Panc1 (cell line): ENCODE results near the gene DTNBP1. TPM values are rescaled to one million over a fixed set of nuclear protein-coding genes. Genes with fewer than 3 reads are reported as not detected.

Experiments
- ATAC-seq: fragments of 200-7000 bp; cut with Tn5 transposase; 2 replicates; pipeline ENCODE4 v1.9.1; 2020; ENCODE audit warnings: mild to moderate bottlenecking, moderate library complexity
- BruUV-seq: library from RNA; stranded (reverse); fragments of 400-500 nt; replicated peaks from 2 replicates; lab custom pipeline; 2021; lab: Mats Ljungman, UMichigan
- CTCF ChIA-PET: fragments of 300-600 bp; sonication (Branson Sonifier 250); formaldehyde crosslinking; loops from one replicate; lab custom pipeline; 2022; ENCODE audit warnings: antibody characterized with exemption; lab: Charles Lee
- POLR2A ChIA-PET: fragments of 300-600 bp; sonication (Branson Sonifier 250); formaldehyde crosslinking; loops from one replicate; lab custom pipeline; 2022; ENCODE audit warnings: antibody characterized with exemption; lab: Charles Lee
- DNase-seq: peaks from one replicate; pipeline ENCODE4 v3.0.0-alpha.2; 2010; ENCODE audit warnings: low read depth, low spot score
- H3K27ac ChIP-seq: 2 replicates; pipeline ENCODE4 v1.5.1; 2011; ENCODE audit warnings: mild to moderate bottlenecking, low read length, inconsistent platforms
- H3K27me3 ChIP-seq: fragments of 200-500 bp; sonication (Bioruptor generic); 2 replicates; pipeline ENCODE4 v1.6.0; 2014; ENCODE audit warnings: low read length, inconsistent platforms; ENCODE audit not compliant: control insufficient read depth, insufficient read depth
- H3K36me3 ChIP-seq: fragments of 200-500 bp; sonication (Bioruptor generic); 2 replicates; pipeline ENCODE4 v1.5.1; 2014; ENCODE audit warnings: inconsistent platforms, mild to moderate bottlenecking, low read length, moderate library complexity; ENCODE audit not compliant: control insufficient read depth, insufficient read depth
- H3K4me1 ChIP-seq: 2 replicates; pipeline ENCODE4 v1.5.1; 2011; ENCODE audit warnings: inconsistent platforms, mild to moderate bottlenecking, low read length, moderate library complexity; ENCODE audit not compliant: control insufficient read depth, insufficient read depth
- H3K4me3 ChIP-seq, 2 experiments: 2 replicates each; pipeline ENCODE4 v1.5.1; 2011 to 2012; ENCODE audit warnings: low read depth in 2 of 2, low read length in 2 of 2, mild to moderate bottlenecking in 2 of 2, inconsistent platforms in 1 of 2, moderate library complexity in 1 of 2
- H3K9me3 ChIP-seq: fragments of 200-500 bp; sonication (Bioruptor generic); 2 replicates; pipeline ENCODE4 v1.5.1; 2014; ENCODE audit warnings: low read depth, mild to moderate bottlenecking, inconsistent platforms, low read length, moderate library complexity; ENCODE audit not compliant: control insufficient read depth, insufficient read depth
- POLR2AphosphoS5 ChIP-seq: IDR thresholded peaks from 2 replicates; pipeline ENCODE4 v1.6.1; 2012; ENCODE audit warnings: mild to moderate bottlenecking, low read depth, low read length, moderate library complexity
- SIN3A ChIP-seq: IDR thresholded peaks from 2 replicates; pipeline ENCODE4 v1.6.1; 2012; ENCODE audit warnings: low read depth, mild to moderate bottlenecking, low read length, moderate library complexity, borderline replicate concordance; ENCODE audit not compliant: insufficient read depth
- TCF7L2 ChIP-seq: IDR thresholded peaks from 2 replicates; pipeline ENCODE4 v1.6.1; 2011; ENCODE audit warnings: mild to moderate bottlenecking, low read depth, low read length, inconsistent platforms
- in situ Hi-C: cut with HindIII; loops from 2 replicates; pipeline ENCODE4 v1.10.0; 2016; ENCODE audit warnings: low sequenced_read_pairs, low pct_unique_long_range_greater_than_20kb
- intact Hi-C: fragments of 100-400 bp; cut with micrococcal nuclease; formaldehyde crosslinking; loops from one replicate; pipeline ENCODE4 v1.10.0; 2022; ENCODE audit not compliant: unreplicated experiment
- total RNA-seq: library from RNA; stranded (reverse); gene quantifications from one replicate; pipeline ENCODE4 v1.2.1, GENCODE V29; 2021; ENCODE audit not compliant: unreplicated experiment
- TF ChIP-seq, protein P1 (sequence below): fragments of 450-650 bp; IDR thresholded peaks from 2 replicates; pipeline ENCODE4 v1.5.1; 2017; ENCODE audit warnings: mild to moderate bottlenecking
- TF ChIP-seq, protein P2 (sequence below), 2 experiments: IDR thresholded peaks; 2 replicates each; pipeline ENCODE4 v1.6.1; 2011 to 2012; ENCODE audit warnings: low read depth in 2 of 2, control low read depth in 1 of 2, low read length in 1 of 2, mild to moderate bottlenecking in 1 of 2, moderate library complexity in 1 of 2; ENCODE audit not compliant: insufficient read depth in 1 of 2

Gene DTNBP1
- total RNA-seq, 1 experiment from 2014 or later, result 29.3 TPM

DNA sequence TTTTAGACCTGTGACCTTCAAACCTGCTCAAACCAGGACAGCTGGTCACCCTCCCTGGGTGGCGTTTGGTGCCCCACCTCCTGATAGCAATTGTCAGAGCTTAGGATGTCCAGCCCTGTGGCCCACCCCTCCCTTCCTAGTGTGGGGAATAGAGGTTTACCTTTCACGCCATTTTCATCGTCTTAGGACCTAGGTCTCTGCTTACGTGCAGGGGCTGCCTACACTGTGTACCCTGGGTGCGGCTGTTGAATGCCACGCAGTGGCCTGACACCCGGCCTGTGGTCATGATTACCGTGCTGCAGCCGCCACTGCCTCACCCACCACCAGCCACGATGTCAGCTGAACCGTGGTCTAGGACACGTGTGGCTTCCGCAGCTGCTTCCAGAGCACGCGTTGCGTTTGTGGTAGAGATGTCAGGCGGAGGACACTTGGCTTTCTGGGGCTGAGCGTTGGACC is 157.3 kb downstream of the DTNBP1 start:
- POLR2A ChIA-PET, result no interaction called here
- H3K4me3 ChIP-seq, result no peak overlapping the region
- no peak for TF ChIP-seq POLR2AphosphoS5
- TF ChIP-seq, protein P1, sequence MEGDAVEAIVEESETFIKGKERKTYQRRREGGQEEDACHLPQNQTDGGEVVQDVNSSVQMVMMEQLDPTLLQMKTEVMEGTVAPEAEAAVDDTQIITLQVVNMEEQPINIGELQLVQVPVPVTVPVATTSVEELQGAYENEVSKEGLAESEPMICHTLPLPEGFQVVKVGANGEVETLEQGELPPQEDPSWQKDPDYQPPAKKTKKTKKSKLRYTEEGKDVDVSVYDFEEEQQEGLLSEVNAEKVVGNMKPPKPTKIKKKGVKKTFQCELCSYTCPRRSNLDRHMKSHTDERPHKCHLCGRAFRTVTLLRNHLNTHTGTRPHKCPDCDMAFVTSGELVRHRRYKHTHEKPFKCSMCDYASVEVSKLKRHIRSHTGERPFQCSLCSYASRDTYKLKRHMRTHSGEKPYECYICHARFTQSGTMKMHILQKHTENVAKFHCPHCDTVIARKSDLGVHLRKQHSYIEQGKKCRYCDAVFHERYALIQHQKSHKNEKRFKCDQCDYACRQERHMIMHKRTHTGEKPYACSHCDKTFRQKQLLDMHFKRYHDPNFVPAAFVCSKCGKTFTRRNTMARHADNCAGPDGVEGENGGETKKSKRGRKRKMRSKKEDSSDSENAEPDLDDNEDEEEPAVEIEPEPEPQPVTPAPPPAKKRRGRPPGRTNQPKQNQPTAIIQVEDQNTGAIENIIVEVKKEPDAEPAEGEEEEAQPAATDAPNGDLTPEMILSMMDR, result no peak
- TF ChIP-seq TCF7L2, result no peak
- TF ChIP-seq, protein P2, sequence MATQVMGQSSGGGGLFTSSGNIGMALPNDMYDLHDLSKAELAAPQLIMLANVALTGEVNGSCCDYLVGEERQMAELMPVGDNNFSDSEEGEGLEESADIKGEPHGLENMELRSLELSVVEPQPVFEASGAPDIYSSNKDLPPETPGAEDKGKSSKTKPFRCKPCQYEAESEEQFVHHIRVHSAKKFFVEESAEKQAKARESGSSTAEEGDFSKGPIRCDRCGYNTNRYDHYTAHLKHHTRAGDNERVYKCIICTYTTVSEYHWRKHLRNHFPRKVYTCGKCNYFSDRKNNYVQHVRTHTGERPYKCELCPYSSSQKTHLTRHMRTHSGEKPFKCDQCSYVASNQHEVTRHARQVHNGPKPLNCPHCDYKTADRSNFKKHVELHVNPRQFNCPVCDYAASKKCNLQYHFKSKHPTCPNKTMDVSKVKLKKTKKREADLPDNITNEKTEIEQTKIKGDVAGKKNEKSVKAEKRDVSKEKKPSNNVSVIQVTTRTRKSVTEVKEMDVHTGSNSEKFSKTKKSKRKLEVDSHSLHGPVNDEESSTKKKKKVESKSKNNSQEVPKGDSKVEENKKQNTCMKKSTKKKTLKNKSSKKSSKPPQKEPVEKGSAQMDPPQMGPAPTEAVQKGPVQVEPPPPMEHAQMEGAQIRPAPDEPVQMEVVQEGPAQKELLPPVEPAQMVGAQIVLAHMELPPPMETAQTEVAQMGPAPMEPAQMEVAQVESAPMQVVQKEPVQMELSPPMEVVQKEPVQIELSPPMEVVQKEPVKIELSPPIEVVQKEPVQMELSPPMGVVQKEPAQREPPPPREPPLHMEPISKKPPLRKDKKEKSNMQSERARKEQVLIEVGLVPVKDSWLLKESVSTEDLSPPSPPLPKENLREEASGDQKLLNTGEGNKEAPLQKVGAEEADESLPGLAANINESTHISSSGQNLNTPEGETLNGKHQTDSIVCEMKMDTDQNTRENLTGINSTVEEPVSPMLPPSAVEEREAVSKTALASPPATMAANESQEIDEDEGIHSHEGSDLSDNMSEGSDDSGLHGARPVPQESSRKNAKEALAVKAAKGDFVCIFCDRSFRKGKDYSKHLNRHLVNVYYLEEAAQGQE (IDR thresholded peaks at IDR 0.05; ENCODE audit: insufficient read depth in 1 of 2, low read depth in 2 of 2, low read length in 1 of 2), result no peak
- TF ChIP-seq SIN3A, result no peak
- H3K36me3 ChIP-seq, result no peaks in the 10 kb centered on the region
- no peaks in the 10 kb centered on the region for H3K4me1 ChIP-seq
- no peaks in the 10 kb centered on the region for H3K9me3 ChIP-seq
- intact Hi-C loops, result no loop called here
- CTCF ChIA-PET, result no interaction called here
- no peak for DNase-seq
- BruUV-seq, result no TSS peak
- H3K27ac ChIP-seq, result no peak overlapping the region
- no peaks in the 10 kb centered on the region for H3K27me3 ChIP-seq
- ATAC-seq, result no peak
- in situ Hi-C loops, result no loop called here

DNA sequence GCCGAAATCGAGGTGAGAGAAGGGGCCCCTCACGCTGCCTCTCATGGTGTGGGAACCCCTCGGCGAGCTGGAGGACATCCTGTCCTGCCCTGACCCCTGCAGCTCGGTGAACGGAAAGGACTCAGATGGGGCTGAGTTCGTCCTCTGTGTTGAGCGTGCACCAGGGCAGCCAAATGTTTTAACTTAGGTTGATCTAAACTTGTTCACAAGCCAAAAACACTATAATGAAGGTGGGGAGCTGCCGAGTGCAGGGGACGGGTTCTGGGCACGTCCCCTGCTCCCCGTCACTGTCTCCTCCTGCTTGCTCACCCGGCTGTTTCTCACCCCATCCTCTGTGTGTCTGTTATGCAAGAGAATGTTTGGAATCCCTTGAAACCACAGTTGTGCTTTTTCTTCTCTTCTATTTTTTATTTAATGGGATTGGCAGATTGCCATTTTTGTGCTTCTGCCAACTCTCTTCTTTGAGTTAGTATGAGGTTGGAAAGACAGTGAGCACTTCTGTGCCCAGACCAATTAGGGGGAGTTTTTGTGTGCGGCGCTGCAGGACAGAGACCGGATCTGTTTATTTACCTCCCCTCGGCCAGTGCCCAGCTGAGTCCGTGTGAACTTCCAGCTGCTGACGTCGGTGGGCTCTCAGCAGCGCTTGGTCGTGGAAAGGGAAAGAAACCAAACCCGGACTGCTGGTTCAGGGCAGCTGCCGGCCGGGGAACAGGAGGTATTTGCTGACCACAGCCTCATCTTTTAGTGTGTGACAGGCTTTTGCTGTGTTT is 158.1 kb downstream of the DTNBP1 start:
- in situ Hi-C loops (no loop called here), intact Hi-C loops (no loop called here)
- H3K27ac ChIP-seq, result no peak overlapping the region
- TF ChIP-seq, protein P2 (IDR thresholded peaks at IDR 0.05; ENCODE audit: insufficient read depth in 1 of 2, low read depth in 2 of 2, low read length in 1 of 2), result no peak
- TF ChIP-seq, protein P1, result no peak
- TF ChIP-seq SIN3A, result no peak
- no peak for TF ChIP-seq POLR2AphosphoS5
- no peak for TF ChIP-seq TCF7L2
- CTCF ChIA-PET, result no interaction called here
- no TSS peak for BruUV-seq
- POLR2A ChIA-PET, result no interaction called here
- no peaks in the 10 kb centered on the region for H3K36me3 ChIP-seq
- no peak overlapping the region; a peak in 1 of 4 replicates for H3K4me3 ChIP-seq
- H3K4me1 ChIP-seq, result no peaks in the 10 kb centered on the region
- no peak for DNase-seq
- ATAC-seq, result no peak
- no peaks in the 10 kb centered on the region for H3K9me3 ChIP-seq
- H3K27me3 ChIP-seq, result no peaks in the 10 kb centered on the region
